NB4 (cell line): ENCODE data around the gene GCFC2.

Source experiments
- MAX ChIP-seq: IDR thresholded peaks from 2 replicates; pipeline ENCODE4 v1.6.1; 2011; ENCODE audit warnings: low read depth, low read length
- MYC ChIP-seq: IDR thresholded peaks from 2 replicates; pipeline ENCODE4 v1.6.1; 2011; ENCODE audit warnings: low read depth, low read length
- POLR2A ChIP-seq: IDR thresholded peaks from 2 replicates; pipeline ENCODE4 v1.6.1; 2011; ENCODE audit warnings: mild to moderate bottlenecking; ENCODE audit not compliant: insufficient read length; ENCODE audit errors: extremely low read depth
- TF ChIP-seq, protein P1 (sequence below): IDR thresholded peaks from one replicate; pipeline ENCODE4 v1.5.1; 2012; ENCODE audit warnings: low read depth, low read length

- TF ChIP-seq, protein P1, sequence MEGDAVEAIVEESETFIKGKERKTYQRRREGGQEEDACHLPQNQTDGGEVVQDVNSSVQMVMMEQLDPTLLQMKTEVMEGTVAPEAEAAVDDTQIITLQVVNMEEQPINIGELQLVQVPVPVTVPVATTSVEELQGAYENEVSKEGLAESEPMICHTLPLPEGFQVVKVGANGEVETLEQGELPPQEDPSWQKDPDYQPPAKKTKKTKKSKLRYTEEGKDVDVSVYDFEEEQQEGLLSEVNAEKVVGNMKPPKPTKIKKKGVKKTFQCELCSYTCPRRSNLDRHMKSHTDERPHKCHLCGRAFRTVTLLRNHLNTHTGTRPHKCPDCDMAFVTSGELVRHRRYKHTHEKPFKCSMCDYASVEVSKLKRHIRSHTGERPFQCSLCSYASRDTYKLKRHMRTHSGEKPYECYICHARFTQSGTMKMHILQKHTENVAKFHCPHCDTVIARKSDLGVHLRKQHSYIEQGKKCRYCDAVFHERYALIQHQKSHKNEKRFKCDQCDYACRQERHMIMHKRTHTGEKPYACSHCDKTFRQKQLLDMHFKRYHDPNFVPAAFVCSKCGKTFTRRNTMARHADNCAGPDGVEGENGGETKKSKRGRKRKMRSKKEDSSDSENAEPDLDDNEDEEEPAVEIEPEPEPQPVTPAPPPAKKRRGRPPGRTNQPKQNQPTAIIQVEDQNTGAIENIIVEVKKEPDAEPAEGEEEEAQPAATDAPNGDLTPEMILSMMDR = no peak
- TF ChIP-seq POLR2A = no peak
- TF ChIP-seq MAX = no peak
- no peak for TF ChIP-seq MYC
These were observed 18.1 kb upstream of the GCFC2 start for GRCh38 chr2:75728614-75729419.
